Gastroesophageal sphincter (tissue), 3 donors: ENCODE measurements around the gene RPL13.

ENCODE experiments used
- CTCF ChIP-seq, 4 experiments: fragments of 200-600 bp in 2 of 4; fragments of 450-650 bp in 2 of 4; sonication (generic) in 1 of 4; IDR thresholded peaks; one replicate each; pipeline ENCODE4 v1.5.1; 2017 to 2019; ENCODE audit warnings: antibody characterized with exemption in 4 of 4, mild to moderate bottlenecking in 2 of 4, moderate library complexity in 2 of 4
- EP300 ChIP-seq: sonication (generic); formaldehyde crosslinking; IDR thresholded peaks from one replicate; pipeline ENCODE4 v1.6.1; 2017; ENCODE audit warnings: antibody characterized with exemption, mild to moderate bottlenecking
- POLR2A ChIP-seq, 2 donors: fragments of 450-650 bp; IDR thresholded peaks; one replicate each; pipeline ENCODE4 v1.6.1; 2017; ENCODE audit warnings: antibody characterized with exemption in 2 of 2, mild to moderate bottlenecking in 2 of 2, moderate library complexity in 1 of 2
- POLR2AphosphoS5 ChIP-seq: sonication (generic); formaldehyde crosslinking; IDR thresholded peaks from one replicate; pipeline ENCODE4 v1.6.1; 2017; ENCODE audit warnings: antibody characterized with exemption

GRCh38 chr16:89606006-89606405 is 45.5 kb downstream of the RPL13 start:
- TF ChIP-seq CTCF (IDR thresholded peaks at IDR 0.05) (no peak), POLR2AphosphoS5 (no peak), POLR2A (IDR thresholded peaks at IDR 0.05) (no peak), EP300 (no peak)
